ENCODE measurements around the gene CRB1. TPM values are rescaled to one million over a fixed set of nuclear protein-coding genes. Genes with fewer than 3 reads are reported as not detected.

CRB1 gene
- total and polyA plus RNA-seq, 2 of the 8 experiments (the other 6 are each of a cell fraction or from before 2014, with no cell fraction given), result 0.03 TPM; not detected in 1

GRCh38 chr1:197464044-197464443 lies 196.0 kb downstream of the CRB1 start:
- no peak overlapping the region for H2BK12ac ChIP-seq (ENCODE audit: low read depth, low read length)
- peak overlapping the region; percentile 13 for H2BK120ac ChIP-seq (replicated peaks; ENCODE audit: low read depth, low read length)
- WGBS, 2 experiments (ENCODE audit: extremely low coverage in 1 of 2, insufficient coverage in 1 of 2, insufficient read length in 1 of 2, insufficient replicate concordance in 2 of 2, low coverage in 1 of 2, low lambda C conversion rate in 2 of 2, missing lambda C conversion rate in 1 of 2), result 66% methylated on average over 7 of the region's 7 CpGs; no CpG with 5 or more reads in 1 of the 2 experiments
- no peak overlapping the region for H3K4me2 ChIP-seq (ENCODE audit: insufficient read depth in 1 of 2, low read depth in 2 of 2, low read length in 2 of 2)
- H3K18ac ChIP-seq (ENCODE audit: extremely low read depth, low read length), result no peak overlapping the region
- H2AK5ac ChIP-seq (ENCODE audit: low read depth, low read length), result 0 out of 2 replicates have a peak overlapping the region, but pooled peaks have one; percentile 6
- no peak overlapping the region for H2BK20ac ChIP-seq (ENCODE audit: low read length)
- H2AFZ ChIP-seq (ENCODE audit: low read length), result peak overlapping the region; percentile 95
- no peaks in the 10 kb centered on the region for H4K20me1 ChIP-seq (replicated peaks in 1 of 2; ENCODE audit: control insufficient read depth in 1 of 2, insufficient read depth in 2 of 2, low read length in 2 of 2)
- H3K4ac ChIP-seq (replicated peaks; ENCODE audit: insufficient read length, low read depth, low read length), result no peak overlapping the region
- no peak overlapping the region for H3K27ac ChIP-seq (ENCODE audit: low read depth, low read length)
- H4K8ac ChIP-seq (ENCODE audit: extremely low read depth, insufficient read depth, low read length), result peak overlapping the region; percentile 71; the same call in 1 of the 2 replicates
- no peaks in the 10 kb centered on the region for H3K36me3 ChIP-seq (ENCODE audit: control insufficient read depth in 2 of 4, insufficient read depth in 4 of 4, low read length in 3 of 4)
- H3K9ac ChIP-seq (replicated peaks in 1 of 4; ENCODE audit: extremely low read depth in 1 of 4, low read depth in 3 of 4, low read length in 3 of 4), result no peak overlapping the region
- no peaks in the 10 kb centered on the region for H3K9me3 ChIP-seq (ENCODE audit: insufficient read depth in 2 of 2, low read depth in 1 of 2, low read length in 1 of 2)
- ChIA-PET POLR2A (ENCODE audit: partially characterized antibody) (no interaction called here), CTCF (ENCODE audit: partially characterized antibody) (interaction anchor here (1.1 to 1.2 kb wide), 2 partner anchors 56 to 72 kb away, joined by 3 to 4 read pairs; no protein-coding TSS in a partner anchor)
- no peak overlapping the region for H3K23ac ChIP-seq (ENCODE audit: insufficient read length)
- H3K4me3 ChIP-seq (ENCODE audit: extremely low read depth in 1 of 4, insufficient read depth in 2 of 4, low read depth in 3 of 4, low read length in 4 of 4), result no peak overlapping the region
- FAIRE-seq (no peak), DNase-seq (ENCODE audit: low read depth in 1 of 2, low spot score in 2 of 2) (no peak)
- no peaks in the 10 kb centered on the region for H3K23me2 ChIP-seq (ENCODE audit: low read depth, low read length)
- H3K79me2 ChIP-seq (ENCODE audit: control insufficient read depth in 1 of 2, insufficient read depth in 2 of 2, low read length in 2 of 2), result no peaks in the 10 kb centered on the region
- no peak overlapping the region for H3K14ac ChIP-seq (ENCODE audit: insufficient read length)
- no peak overlapping the region for H4K5ac ChIP-seq (ENCODE audit: insufficient read length, low read depth, low read length)
- peaks cover 0 to 6% (median 5%) of the 10 kb centered on the region in 4 experiments; a peak in 4 of 7 replicates for H3K4me1 ChIP-seq (replicated peaks in 1 of 4; ENCODE audit: control insufficient read depth in 3 of 4, insufficient read depth in 4 of 4, low read length in 3 of 4)
- H2BK15ac ChIP-seq (ENCODE audit: low read length), result no peak overlapping the region
- peaks cover 0 to 1% (median 0%) of the 10 kb centered on the region in 4 experiments; a peak in 1 of 7 replicates for H3K27me3 ChIP-seq (replicated peaks in 1 of 4; ENCODE audit: control insufficient read depth in 3 of 4, extremely low read depth in 1 of 4, insufficient read depth in 3 of 4, low read length in 3 of 4)
- no peak overlapping the region for H3K56ac ChIP-seq (replicated peaks; ENCODE audit: insufficient read length, low read depth, low read length)
- no peaks in the 10 kb centered on the region; the same call in 1 of the 2 replicates for H3K79me1 ChIP-seq (ENCODE audit: low read depth, low read length)
- TF ChIP-seq SP1 (IDR thresholded peaks at IDR 0.05; ENCODE audit: low read depth, low read length) (no peak), CEBPB (IDR thresholded peaks at IDR 0.05; ENCODE audit: low read depth, low read length) (peak; percentile 54; the same call in 1 of the 2 replicates)
- no peak overlapping the region for H2BK5ac ChIP-seq (ENCODE audit: low read depth, low read length)
- H4K91ac ChIP-seq (replicated peaks; ENCODE audit: insufficient read length, low read length), result no peak overlapping the region
